Measurements from ENCODE around the gene TNIK.

- TF ChIP-seq, protein P1, sequence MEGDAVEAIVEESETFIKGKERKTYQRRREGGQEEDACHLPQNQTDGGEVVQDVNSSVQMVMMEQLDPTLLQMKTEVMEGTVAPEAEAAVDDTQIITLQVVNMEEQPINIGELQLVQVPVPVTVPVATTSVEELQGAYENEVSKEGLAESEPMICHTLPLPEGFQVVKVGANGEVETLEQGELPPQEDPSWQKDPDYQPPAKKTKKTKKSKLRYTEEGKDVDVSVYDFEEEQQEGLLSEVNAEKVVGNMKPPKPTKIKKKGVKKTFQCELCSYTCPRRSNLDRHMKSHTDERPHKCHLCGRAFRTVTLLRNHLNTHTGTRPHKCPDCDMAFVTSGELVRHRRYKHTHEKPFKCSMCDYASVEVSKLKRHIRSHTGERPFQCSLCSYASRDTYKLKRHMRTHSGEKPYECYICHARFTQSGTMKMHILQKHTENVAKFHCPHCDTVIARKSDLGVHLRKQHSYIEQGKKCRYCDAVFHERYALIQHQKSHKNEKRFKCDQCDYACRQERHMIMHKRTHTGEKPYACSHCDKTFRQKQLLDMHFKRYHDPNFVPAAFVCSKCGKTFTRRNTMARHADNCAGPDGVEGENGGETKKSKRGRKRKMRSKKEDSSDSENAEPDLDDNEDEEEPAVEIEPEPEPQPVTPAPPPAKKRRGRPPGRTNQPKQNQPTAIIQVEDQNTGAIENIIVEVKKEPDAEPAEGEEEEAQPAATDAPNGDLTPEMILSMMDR (IDR thresholded peaks at IDR 0.05) = no peak
- no peak for TF ChIP-seq POLR2AphosphoS5 (IDR thresholded peaks at IDR 0.05)
- no peak for TF ChIP-seq POLR2A (IDR thresholded peaks at IDR 0.05)
These were observed 106.0 kb downstream of the TNIK start for GRCh38 chr3:171354049-171354705.
